Measurements from ENCODE around the gene TEAD2.

Gene TEAD2

GRCh38 chr19:49342291-49342721 lies 19.9 kb downstream of the TEAD2 start:
- H3K4me1 ChIP-seq (ENCODE audit: control insufficient read depth in 1 of 2, insufficient read depth in 1 of 2, low read depth in 1 of 2, low read length in 1 of 2): peaks cover 1 to 7% of the 10 kb centered on the region in 2 experiments
- H3K9me3 ChIP-seq: no peaks in the 10 kb centered on the region
- no peaks in the 10 kb centered on the region for H3K27me3 ChIP-seq
- no peak overlapping the region for H3K4me3 ChIP-seq (ENCODE audit: low read depth in 1 of 2, low read length in 1 of 2)
- H3K27ac ChIP-seq: no peak overlapping the region
- TF ChIP-seq, protein P1, sequence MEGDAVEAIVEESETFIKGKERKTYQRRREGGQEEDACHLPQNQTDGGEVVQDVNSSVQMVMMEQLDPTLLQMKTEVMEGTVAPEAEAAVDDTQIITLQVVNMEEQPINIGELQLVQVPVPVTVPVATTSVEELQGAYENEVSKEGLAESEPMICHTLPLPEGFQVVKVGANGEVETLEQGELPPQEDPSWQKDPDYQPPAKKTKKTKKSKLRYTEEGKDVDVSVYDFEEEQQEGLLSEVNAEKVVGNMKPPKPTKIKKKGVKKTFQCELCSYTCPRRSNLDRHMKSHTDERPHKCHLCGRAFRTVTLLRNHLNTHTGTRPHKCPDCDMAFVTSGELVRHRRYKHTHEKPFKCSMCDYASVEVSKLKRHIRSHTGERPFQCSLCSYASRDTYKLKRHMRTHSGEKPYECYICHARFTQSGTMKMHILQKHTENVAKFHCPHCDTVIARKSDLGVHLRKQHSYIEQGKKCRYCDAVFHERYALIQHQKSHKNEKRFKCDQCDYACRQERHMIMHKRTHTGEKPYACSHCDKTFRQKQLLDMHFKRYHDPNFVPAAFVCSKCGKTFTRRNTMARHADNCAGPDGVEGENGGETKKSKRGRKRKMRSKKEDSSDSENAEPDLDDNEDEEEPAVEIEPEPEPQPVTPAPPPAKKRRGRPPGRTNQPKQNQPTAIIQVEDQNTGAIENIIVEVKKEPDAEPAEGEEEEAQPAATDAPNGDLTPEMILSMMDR (IDR thresholded peaks at IDR 0.05): no peak
- H3K36me3 ChIP-seq: peaks cover 44% of the 10 kb centered on the region

DNA sequence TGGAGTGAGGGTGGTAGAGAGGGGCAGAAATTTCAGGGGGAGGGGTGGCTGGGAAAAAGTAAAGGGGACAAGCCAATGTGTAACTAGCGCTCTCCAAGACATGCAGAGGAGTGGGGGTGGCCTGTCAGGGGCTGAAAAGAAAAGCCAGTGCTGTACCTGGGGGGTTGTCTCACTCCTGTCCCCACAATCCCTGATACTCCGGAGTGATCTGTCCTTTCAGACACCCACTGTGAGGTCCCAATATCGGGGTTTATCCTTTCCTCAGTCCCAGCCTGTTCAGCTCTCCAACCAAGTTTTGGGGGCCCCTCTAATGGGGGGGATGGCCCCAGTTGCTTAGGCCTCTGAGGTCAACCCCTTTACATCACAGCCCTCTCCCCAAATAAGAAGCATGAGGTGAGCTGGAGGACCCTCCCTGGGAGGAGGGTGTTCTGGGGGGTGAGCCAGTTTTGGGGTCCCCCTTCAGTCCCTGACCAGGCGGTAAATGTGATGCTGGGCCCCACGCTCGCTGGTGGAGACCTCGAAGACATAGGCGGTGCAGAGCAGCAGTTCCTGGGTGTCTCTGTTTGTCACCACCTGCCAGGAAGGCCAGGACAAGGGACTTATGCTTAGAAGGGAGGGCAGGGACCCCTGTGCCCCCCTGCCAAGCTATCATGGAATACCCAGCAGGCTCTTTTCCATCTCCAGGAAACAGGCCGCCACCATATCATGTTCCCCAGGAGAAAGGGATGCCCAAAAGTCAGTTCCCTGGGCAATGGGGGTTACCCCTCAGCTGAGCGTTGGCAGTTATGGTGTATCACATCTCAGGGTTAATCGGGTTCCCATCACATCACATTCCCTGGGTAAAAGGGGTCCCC lies 21.1 kb downstream of the TEAD2 start:
- Histone ChIP-seq H3K27me3 (no peaks in the 10 kb centered on the region), H3K9me3 (no peaks in the 10 kb centered on the region), H3K4me3 (ENCODE audit: low read depth in 1 of 2, low read length in 1 of 2) (no peak overlapping the region), H3K27ac (no peak overlapping the region), H3K36me3 (peaks cover 51% of the 10 kb centered on the region), H3K4me1 (ENCODE audit: control insufficient read depth in 1 of 2, insufficient read depth in 1 of 2, low read depth in 1 of 2, low read length in 1 of 2) (peaks cover 14 to 19% of the 10 kb centered on the region in 2 experiments)
- TF ChIP-seq, protein P1 (IDR thresholded peaks at IDR 0.05): no peak

- Histone ChIP-seq H3K27ac (peak overlapping the region; percentile 63), H3K27me3 (no peaks in the 10 kb centered on the region), H3K9me3 (no peaks in the 10 kb centered on the region), H3K36me3 (peaks cover 51% of the 10 kb centered on the region), H3K4me1 (ENCODE audit: control insufficient read depth in 1 of 2, insufficient read depth in 1 of 2, low read depth in 1 of 2, low read length in 1 of 2) (peaks cover 19 to 26% of the 10 kb centered on the region in 2 experiments), H3K4me3 (ENCODE audit: low read depth in 1 of 2, low read length in 1 of 2) (no peak overlapping the region)
- TF ChIP-seq, protein P1 (IDR thresholded peaks at IDR 0.05): no peak
Measured at GRCh38 chr19:49340069-49340864, 21.9 kb downstream of the TEAD2 start.

GRCh38 chr19:49339301-49340068 lies 22.7 kb downstream of the TEAD2 start:
- H3K9me3 ChIP-seq: no peaks in the 10 kb centered on the region
- peaks cover 51% of the 10 kb centered on the region for H3K36me3 ChIP-seq
- TF ChIP-seq, protein P1 (IDR thresholded peaks at IDR 0.05): no peak
- H3K27me3 ChIP-seq: no peaks in the 10 kb centered on the region
- no peak overlapping the region for H3K4me3 ChIP-seq (ENCODE audit: low read depth in 1 of 2, low read length in 1 of 2)
- H3K4me1 ChIP-seq (ENCODE audit: control insufficient read depth in 1 of 2, insufficient read depth in 1 of 2, low read depth in 1 of 2, low read length in 1 of 2): peaks cover 26 to 34% of the 10 kb centered on the region in 2 experiments
- no peak overlapping the region for H3K27ac ChIP-seq

- H3K27ac ChIP-seq: no peak overlapping the region
- H3K9me3 ChIP-seq: no peaks in the 10 kb centered on the region
- H3K27me3 ChIP-seq: no peaks in the 10 kb centered on the region
- no peak overlapping the region for H3K4me3 ChIP-seq (ENCODE audit: low read depth in 1 of 2, low read length in 1 of 2)
- TF ChIP-seq, protein P1 (IDR thresholded peaks at IDR 0.05): no peak
- peaks cover 33 to 41% of the 10 kb centered on the region in 2 experiments for H3K4me1 ChIP-seq (ENCODE audit: control insufficient read depth in 1 of 2, insufficient read depth in 1 of 2, low read depth in 1 of 2, low read length in 1 of 2)
- peaks cover 51% of the 10 kb centered on the region for H3K36me3 ChIP-seq
Measured at GRCh38 chr19:49338691-49339300, 23.4 kb downstream of the TEAD2 start.

Measured in neutrophil (primary cell).